Activated CD4-positive, alpha-beta T cell treated with anti-CD3 and anti-CD28 coated beads, Interleukin-2, amount 10 ng/mL, durations not matched to agents 24 days and 14 days (primary cell): ENCODE results near the gene CERS6. TPM values are rescaled to one million over a fixed set of nuclear protein-coding genes. Genes with fewer than 3 reads are reported as not detected.

Experiments used
- DNase-seq: peaks from one replicate; pipeline ENCODE4 v3.0.0; 2022
- H3K27ac Mint-ChIP-seq: one replicate; pipeline ENCODE4 v1.8.0; 2022; ENCODE audit warnings: mild to moderate bottlenecking, mixed read lengths
- H3K27me3 Mint-ChIP-seq: one replicate; pipeline ENCODE4 v1.8.0; 2022; ENCODE audit warnings: mixed read lengths
- H3K36me3 Mint-ChIP-seq: one replicate; pipeline ENCODE4 v1.8.0; 2022; ENCODE audit warnings: low read depth, mild to moderate bottlenecking, mixed read lengths
- H3K4me1 Mint-ChIP-seq: one replicate; pipeline ENCODE4 v1.8.0; 2021; ENCODE audit warnings: mixed read lengths
- H3K4me3 Mint-ChIP-seq: one replicate; pipeline ENCODE4 v1.8.0; 2022; ENCODE audit warnings: mild to moderate bottlenecking, moderate library complexity, mixed read lengths
- H3K9me3 Mint-ChIP-seq: one replicate; pipeline ENCODE4 v1.8.0; 2021; ENCODE audit warnings: mixed read lengths
- intact Hi-C: fragments of 100-400 bp; cut with micrococcal nuclease; formaldehyde crosslinking; loops from one replicate; pipeline ENCODE4 v1.15.1; 2023
- total RNA-seq: library from RNA; stranded (reverse); gene quantifications from 2 replicates; pipeline ENCODE4 v1.2.3, GENCODE V29; 2022

The CERS6 gene
- total RNA-seq, 1 donor from 2014 or later = 25.3 TPM

- Mint-ChIP-seq H3K36me3 (no peaks in the 10 kb centered on the region), H3K4me3 (no peak overlapping the region), H3K4me1 (peaks cover 18% of the 10 kb centered on the region), H3K27ac (no peak overlapping the region), H3K9me3 (no peaks in the 10 kb centered on the region), H3K27me3 (peaks cover 3% of the 10 kb centered on the region)
- no peak for DNase-seq
- intact Hi-C loops = no loop called here
Observed at GRCh38 chr2:168804214-168804613, 348.1 kb downstream of the CERS6 start.

GRCh38 chr2:168805615-168806014 is 349.5 kb downstream of the CERS6 start:
- H3K4me1 Mint-ChIP-seq = peaks cover 18% of the 10 kb centered on the region
- no peak overlapping the region for H3K27ac Mint-ChIP-seq
- DNase-seq = no peak
- H3K36me3 Mint-ChIP-seq = no peaks in the 10 kb centered on the region
- H3K9me3 Mint-ChIP-seq = no peaks in the 10 kb centered on the region
- intact Hi-C loops = no loop called here
- H3K4me3 Mint-ChIP-seq = no peak overlapping the region
- peaks cover 3% of the 10 kb centered on the region for H3K27me3 Mint-ChIP-seq

- H3K4me3 Mint-ChIP-seq = no peak overlapping the region
- H3K4me1 Mint-ChIP-seq = no peaks in the 10 kb centered on the region
- no peak overlapping the region for H3K27ac Mint-ChIP-seq
- peaks cover 3% of the 10 kb centered on the region for H3K27me3 Mint-ChIP-seq
- no peaks in the 10 kb centered on the region for H3K9me3 Mint-ChIP-seq
- DNase-seq = no peak
- intact Hi-C loops = no loop called here
- no peaks in the 10 kb centered on the region for H3K36me3 Mint-ChIP-seq
Observed at GRCh38 chr2:168809537-168809936, 353.5 kb downstream of the CERS6 start.

- intact Hi-C loops = no loop called here
- Mint-ChIP-seq H3K27me3 (peaks cover 3% of the 10 kb centered on the region), H3K27ac (no peak overlapping the region), H3K4me3 (no peak overlapping the region), H3K4me1 (no peaks in the 10 kb centered on the region), H3K36me3 (no peaks in the 10 kb centered on the region), H3K9me3 (no peaks in the 10 kb centered on the region)
- DNase-seq = no peak
Observed at GRCh38 chr2:168810235-168810634, 354.2 kb downstream of the CERS6 start.

GRCh38 chr2:168811696-168812095 is 355.6 kb downstream of the CERS6 start:
- DNase-seq = no peak
- Mint-ChIP-seq H3K4me1 (no peaks in the 10 kb centered on the region), H3K36me3 (no peaks in the 10 kb centered on the region), H3K27me3 (peaks cover 3% of the 10 kb centered on the region), H3K27ac (no peak overlapping the region), H3K4me3 (no peak overlapping the region), H3K9me3 (no peaks in the 10 kb centered on the region)
- intact Hi-C loops = no loop called here

- Mint-ChIP-seq H3K4me3 (no peak overlapping the region), H3K9me3 (no peaks in the 10 kb centered on the region), H3K27ac (no peak overlapping the region), H3K4me1 (no peaks in the 10 kb centered on the region), H3K27me3 (peaks cover 3% of the 10 kb centered on the region), H3K36me3 (no peaks in the 10 kb centered on the region)
- DNase-seq = no peak
- intact Hi-C loops = no loop called here
Observed at GRCh38 chr2:168814046-168814445, 358.0 kb downstream of the CERS6 start.

GRCh38 chr2:168814939-168815907 is 359.2 kb downstream of the CERS6 start:
- DNase-seq = no peak
- intact Hi-C loops = no loop called here
- Mint-ChIP-seq H3K36me3 (no peaks in the 10 kb centered on the region), H3K9me3 (no peaks in the 10 kb centered on the region), H3K4me1 (no peaks in the 10 kb centered on the region), H3K27me3 (peaks cover 3% of the 10 kb centered on the region), H3K27ac (no peak overlapping the region), H3K4me3 (no peak overlapping the region)

GRCh38 chr2:168816369-168816768 is 360.3 kb downstream of the CERS6 start:
- H3K27me3 Mint-ChIP-seq = peaks cover 3% of the 10 kb centered on the region
- H3K4me1 Mint-ChIP-seq = no peaks in the 10 kb centered on the region
- H3K36me3 Mint-ChIP-seq = no peaks in the 10 kb centered on the region
- no peak for DNase-seq
- no peaks in the 10 kb centered on the region for H3K9me3 Mint-ChIP-seq
- H3K4me3 Mint-ChIP-seq = no peak overlapping the region
- intact Hi-C loops = no loop called here
- no peak overlapping the region for H3K27ac Mint-ChIP-seq

GRCh38 chr2:168819050-168819715 is 363.1 kb downstream of the CERS6 start:
- no peaks in the 10 kb centered on the region for H3K9me3 Mint-ChIP-seq
- intact Hi-C loops = no loop called here
- no peak for DNase-seq
- no peak overlapping the region for H3K4me3 Mint-ChIP-seq
- peaks cover 3% of the 10 kb centered on the region for H3K27me3 Mint-ChIP-seq
- no peaks in the 10 kb centered on the region for H3K36me3 Mint-ChIP-seq
- H3K27ac Mint-ChIP-seq = no peak overlapping the region
- H3K4me1 Mint-ChIP-seq = no peaks in the 10 kb centered on the region

GRCh38 chr2:168819829-168820489 is 363.9 kb downstream of the CERS6 start:
- Mint-ChIP-seq H3K4me1 (no peaks in the 10 kb centered on the region), H3K36me3 (no peaks in the 10 kb centered on the region), H3K27ac (no peak overlapping the region), H3K9me3 (no peaks in the 10 kb centered on the region), H3K27me3 (peaks cover 3% of the 10 kb centered on the region), H3K4me3 (no peak overlapping the region)
- DNase-seq = no peak
- intact Hi-C loops = no loop called here

- Mint-ChIP-seq H3K9me3 (no peaks in the 10 kb centered on the region), H3K4me1 (no peaks in the 10 kb centered on the region), H3K4me3 (no peak overlapping the region), H3K27ac (no peak overlapping the region), H3K36me3 (no peaks in the 10 kb centered on the region), H3K27me3 (no peaks in the 10 kb centered on the region)
- intact Hi-C loops = no loop called here
- DNase-seq = no peak
Observed at GRCh38 chr2:168821577-168821976, 365.5 kb downstream of the CERS6 start.

- no peak for DNase-seq
- Mint-ChIP-seq H3K27me3 (no peaks in the 10 kb centered on the region), H3K9me3 (no peaks in the 10 kb centered on the region), H3K4me3 (no peak overlapping the region), H3K27ac (no peak overlapping the region), H3K36me3 (no peaks in the 10 kb centered on the region), H3K4me1 (no peaks in the 10 kb centered on the region)
- intact Hi-C loops = no loop called here
Observed at GRCh38 chr2:168821992-168822391, 365.9 kb downstream of the CERS6 start.
